Activated CD4-positive, alpha-beta T cell treated with anti-CD3 and anti-CD28 coated beads, Interleukin-2, amount 50 U/mL, for 48 hours (primary cell): ENCODE results near the gene THY1.
"Not testable (repeated sequence)": the region's sequence is repeated elsewhere in the genome, so short reads cannot be mapped to it uniquely, and the experiment has no call there.

Source experiments
- DNase-seq, 2 experiments: peaks; one replicate each; pipeline ENCODE4 v3.0.0-alpha.2; 2020

The THY1 gene

GRCh38 chr11:119422809-119423508, at the start of gene THY1:
Gene THY1 (minus strand): TSS chr11:119423172. CDS start chr11:119420905, 2,267 bp downstream.
- DNase-seq: no peak

- DNase-seq: no peak
Observed at GRCh38 chr11:119472186-119472855, 49.3 kb upstream of the THY1 start.

- no peak for DNase-seq
Observed at GRCh38 chr11:119471329-119471728, 48.4 kb upstream of the THY1 start.

GRCh38 chr11:119470317-119471291, 47.6 kb upstream of the THY1 start:
- no peak for DNase-seq

DNA sequence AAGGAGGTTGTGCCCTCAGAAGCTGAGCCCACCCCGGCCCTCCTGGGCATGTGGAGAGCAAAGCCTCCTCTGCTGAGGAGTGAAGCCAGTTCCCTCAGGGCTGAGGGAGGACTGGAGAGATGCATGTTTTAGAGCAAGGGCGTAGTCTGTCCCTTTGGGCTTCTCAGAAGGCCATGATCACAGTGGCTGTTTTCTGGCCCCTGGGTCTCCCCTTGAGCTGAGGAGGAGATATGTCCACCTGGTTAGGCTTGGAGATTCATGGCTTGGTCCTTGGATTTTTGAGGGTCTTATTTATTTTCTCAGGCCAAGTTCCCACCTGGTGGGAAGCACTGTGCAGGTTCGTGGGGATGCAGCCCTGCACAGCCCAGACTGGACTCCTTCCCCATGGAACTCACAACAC, 46.5 kb upstream of the THY1 start:
- DNase-seq: no peak

- DNase-seq: no peak
Observed at GRCh38 chr11:119468511-119468910, 45.5 kb upstream of the THY1 start.

GRCh38 chr11:119461229-119461963, 38.4 kb upstream of the THY1 start:
- DNase-seq: no peak

GRCh38 chr11:119460582-119460981, 37.6 kb upstream of the THY1 start:
- no peak for DNase-seq

GRCh38 chr11:119460097-119460496, 37.1 kb upstream of the THY1 start:
- DNase-seq: no peak

- no peak for DNase-seq
Observed at GRCh38 chr11:119459293-119459976, 36.5 kb upstream of the THY1 start.

DNA sequence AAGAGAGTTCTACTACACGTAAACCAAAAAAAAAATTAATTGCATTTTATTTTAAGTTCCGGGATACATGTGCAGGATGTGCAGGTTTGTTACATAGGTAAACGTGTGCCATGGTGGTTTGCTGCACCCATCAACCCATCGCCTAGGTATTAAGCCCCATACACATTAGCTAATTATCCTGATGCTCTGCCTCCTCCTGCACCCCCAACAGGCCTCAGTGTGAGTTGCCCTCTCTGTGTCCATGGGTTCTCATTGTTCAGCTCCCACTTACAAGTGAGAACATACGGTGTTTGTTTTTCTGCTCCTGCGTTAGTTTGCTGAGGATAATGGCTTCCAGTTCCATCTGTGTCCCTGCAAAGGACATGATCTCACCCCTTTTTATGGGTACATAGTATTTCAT, 32.7 kb upstream of the THY1 start:
- DNase-seq: not testable (repeated sequence)

GRCh38 chr11:119455241-119455640, 32.3 kb upstream of the THY1 start:
- not testable (repeated sequence) for DNase-seq

DNA sequence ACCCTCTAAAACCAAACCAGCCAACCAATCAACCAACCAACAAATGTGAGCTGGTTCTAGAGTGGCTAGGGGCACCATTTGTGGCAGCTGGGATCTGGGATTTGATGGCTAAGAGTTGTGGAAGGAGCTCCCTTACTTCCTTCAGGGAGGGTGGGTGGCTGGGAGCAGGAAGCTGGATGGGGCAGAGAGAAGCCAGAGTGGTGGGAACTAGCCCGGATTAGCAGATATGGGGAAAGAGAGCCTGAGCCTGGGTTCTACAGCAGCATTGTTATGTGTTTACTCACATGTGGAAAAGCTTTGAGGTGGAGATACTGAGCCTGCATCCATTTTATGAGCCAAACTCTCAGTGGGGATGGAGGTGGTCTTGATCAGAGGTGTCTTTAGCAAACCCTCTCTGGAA, 30.9 kb upstream of the THY1 start:
- no peak for DNase-seq

DNA sequence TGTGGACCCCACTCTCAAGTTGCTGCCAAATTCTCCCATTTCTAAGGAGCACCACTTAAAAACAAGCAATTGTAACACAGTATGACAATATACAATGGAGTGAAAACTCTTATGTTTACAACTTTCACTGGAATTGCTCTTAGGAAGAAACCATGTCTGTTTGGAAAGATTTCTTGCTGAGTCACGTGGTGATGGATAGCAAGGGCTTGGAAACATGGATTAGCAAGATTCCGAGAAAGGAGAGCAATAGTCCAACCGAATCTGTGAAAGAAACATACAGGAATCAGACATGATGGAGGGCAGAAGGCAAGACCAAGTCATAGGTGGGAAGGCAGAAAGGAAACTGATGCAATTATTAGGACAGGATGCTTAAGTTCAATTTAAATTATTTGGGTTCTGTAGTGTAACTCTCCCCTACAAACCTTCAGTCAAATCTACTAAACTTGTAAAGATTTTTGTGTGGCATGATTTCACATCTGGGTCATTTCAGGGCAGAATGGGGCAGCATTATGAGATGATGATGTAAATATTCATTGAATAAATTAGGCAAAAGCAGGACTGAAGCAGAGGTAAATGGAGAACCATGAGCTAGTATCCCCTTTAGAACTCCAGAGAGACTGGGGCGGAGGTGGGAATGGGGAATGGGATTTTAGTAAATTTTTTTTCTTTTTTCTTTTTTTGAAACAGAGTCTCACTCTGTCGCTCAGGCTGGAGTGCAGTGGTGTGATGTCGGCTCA, 27.8 kb upstream of the THY1 start:
- no peak for DNase-seq

- DNase-seq: no peak
Observed at GRCh38 chr11:119449498-119449897, 26.5 kb upstream of the THY1 start.

- no peak for DNase-seq
Observed at GRCh38 chr11:119448380-119448779, 25.4 kb upstream of the THY1 start.

DNA sequence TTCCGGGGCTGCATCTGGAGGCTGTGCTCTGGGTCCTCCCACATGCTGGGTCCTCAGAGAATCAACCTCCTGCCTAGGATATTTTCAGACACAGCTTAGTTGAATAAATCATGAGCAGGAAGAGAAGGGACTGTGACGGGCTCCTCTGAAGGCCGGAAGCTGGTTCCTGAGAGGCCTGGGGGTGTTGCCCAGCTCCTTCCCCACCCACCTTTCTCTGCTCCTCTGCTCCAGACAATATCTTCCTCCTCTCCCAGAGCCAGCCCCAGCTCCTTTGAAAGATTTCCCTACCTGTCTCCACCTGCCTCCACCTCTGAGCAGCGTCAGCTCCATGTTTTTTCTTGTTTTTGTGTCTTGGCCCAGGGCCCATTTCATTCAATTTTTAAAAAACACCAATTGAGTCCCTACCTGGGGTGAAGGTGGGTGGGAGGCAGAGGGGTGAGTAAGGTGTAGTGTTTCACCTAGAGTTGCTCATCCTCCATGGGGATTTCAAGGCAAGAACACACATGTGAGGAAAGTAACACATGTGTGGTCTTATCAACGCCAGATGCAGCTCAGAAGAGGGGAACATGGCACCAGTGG, 24.8 kb upstream of the THY1 start:
- DNase-seq: no peak

DNA sequence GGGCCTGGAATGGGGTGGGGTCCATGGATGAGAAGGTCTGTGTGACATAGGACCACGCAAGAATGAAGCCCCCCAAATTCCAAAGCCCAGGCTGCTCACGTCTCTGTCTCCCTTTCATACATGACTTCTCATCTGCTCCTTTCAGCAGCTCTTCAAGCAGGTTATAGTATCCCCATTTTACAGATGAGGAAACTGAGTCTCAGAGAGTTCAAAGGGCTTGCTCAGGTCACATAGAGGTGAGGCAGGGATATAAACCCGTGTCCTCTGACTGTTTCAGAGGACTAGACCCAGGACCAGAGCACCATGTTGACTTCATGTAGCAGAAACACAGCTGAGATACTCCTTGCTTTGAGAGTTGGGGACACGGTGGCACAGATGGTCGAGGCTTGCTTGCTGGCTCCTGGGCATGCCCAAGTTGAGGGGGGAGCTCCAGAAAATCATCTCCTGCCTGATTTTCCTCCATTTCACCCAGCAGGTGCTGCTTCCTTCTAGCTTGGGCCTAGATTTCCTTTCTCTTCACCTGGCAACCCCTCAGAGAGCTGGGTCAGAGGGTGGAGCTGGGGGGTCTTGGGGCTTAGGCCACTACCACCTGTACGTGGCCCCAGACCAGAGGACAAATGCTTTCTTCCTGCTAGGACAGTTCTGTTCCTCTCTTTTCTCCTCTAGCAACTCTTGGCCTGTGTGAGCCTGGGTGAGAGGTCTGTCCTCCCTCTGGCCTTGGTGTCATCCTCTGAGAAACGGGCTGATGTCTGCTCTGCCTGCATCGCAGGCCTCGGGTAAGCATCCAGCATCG, 24.1 kb upstream of the THY1 start:
- DNase-seq: no peak

DNA sequence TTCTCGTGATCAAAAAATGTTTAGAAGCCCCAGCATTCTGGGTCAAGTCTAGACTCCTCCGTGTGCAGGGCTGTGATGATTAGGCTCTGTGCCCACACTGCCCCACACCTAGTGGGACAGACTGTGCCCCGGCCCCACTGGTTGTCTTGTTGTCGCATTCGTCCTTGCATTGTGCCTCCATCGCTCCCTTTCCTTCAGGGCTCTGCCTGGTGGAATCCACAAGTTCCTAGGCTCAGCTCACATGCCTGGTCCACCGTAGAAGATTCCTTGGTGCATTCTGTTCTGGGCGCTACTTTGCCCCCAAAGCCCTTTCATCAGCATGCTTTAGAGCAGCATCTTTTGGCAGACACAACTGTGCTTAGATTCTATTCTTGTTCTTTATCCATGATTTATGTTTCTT, 23.5 kb upstream of the THY1 start:
- no peak for DNase-seq

GRCh38 chr11:119445850-119446249, 22.9 kb upstream of the THY1 start:
- no peak for DNase-seq
